GM12873 (cell line): Measurements from ENCODE around the gene ARHGAP18.

Source experiments
- TF ChIP-seq, protein P1 (sequence below): IDR thresholded peaks from 2 replicates; pipeline ENCODE4 v1.5.1; 2012; ENCODE audit warnings: low read depth, mild to moderate bottlenecking, moderate library complexity, low read length, control low read depth; ENCODE audit not compliant: insufficient read depth; ENCODE audit errors: missing control alignments

The ARHGAP18 gene

DNA sequence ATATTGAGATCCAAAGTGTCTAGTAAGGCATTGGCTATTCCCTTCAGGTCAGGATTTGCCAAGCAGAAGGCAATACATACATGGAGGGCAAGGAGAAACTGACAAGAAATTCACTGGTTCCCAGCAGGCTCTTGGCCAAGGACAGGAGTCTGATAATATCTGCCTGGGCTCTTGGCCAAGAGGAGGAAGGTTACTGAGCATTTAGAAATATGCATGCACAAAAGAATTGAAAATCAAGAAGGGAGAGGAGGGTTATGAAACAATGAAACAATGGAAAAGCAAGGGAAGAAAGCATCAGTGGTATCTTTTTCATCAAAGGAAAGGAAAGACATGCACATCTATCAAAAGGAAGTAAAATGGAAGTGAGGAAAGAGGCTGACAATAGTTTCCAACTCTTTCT is 42.4 kb downstream of the ARHGAP18 start:
- TF ChIP-seq, protein P1, sequence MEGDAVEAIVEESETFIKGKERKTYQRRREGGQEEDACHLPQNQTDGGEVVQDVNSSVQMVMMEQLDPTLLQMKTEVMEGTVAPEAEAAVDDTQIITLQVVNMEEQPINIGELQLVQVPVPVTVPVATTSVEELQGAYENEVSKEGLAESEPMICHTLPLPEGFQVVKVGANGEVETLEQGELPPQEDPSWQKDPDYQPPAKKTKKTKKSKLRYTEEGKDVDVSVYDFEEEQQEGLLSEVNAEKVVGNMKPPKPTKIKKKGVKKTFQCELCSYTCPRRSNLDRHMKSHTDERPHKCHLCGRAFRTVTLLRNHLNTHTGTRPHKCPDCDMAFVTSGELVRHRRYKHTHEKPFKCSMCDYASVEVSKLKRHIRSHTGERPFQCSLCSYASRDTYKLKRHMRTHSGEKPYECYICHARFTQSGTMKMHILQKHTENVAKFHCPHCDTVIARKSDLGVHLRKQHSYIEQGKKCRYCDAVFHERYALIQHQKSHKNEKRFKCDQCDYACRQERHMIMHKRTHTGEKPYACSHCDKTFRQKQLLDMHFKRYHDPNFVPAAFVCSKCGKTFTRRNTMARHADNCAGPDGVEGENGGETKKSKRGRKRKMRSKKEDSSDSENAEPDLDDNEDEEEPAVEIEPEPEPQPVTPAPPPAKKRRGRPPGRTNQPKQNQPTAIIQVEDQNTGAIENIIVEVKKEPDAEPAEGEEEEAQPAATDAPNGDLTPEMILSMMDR = no peak

DNA sequence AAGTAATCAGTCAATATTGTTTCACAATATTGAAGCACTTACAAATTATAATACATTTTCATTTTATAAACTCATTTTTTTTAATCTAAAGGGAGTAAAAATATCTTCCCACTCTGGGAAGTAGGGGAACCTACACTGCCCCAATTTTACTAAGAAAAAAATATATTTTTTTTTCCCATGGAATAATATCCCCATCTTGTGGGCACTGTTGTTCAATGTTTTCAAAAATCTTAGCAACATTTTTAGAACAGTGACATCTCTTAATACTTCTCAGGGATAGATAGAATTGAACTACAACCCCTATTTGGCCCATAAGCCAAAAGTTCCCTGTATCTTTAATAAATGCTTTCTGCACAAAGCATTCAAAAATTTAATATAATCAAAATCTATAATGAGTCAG is 42.9 kb downstream of the ARHGAP18 start:
- TF ChIP-seq, protein P1 = no peak

DNA sequence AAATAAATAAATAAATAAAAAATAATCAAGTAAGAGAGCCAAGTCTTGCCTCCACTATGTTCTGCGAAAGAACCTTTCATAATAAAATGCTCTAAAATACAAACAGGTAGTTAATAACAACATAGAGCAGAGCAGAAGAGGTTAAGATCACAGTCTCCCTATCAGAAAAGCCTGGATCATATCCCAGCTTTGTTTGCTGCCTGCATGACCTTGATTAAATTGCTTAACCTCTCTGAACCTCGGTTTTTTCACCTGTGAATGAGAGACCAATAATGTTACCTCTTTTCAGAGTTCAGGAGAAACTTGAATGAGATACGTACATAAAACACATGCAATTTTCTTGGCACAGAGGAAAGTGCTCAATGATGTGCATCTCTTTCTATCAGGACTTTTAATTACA is 44.4 kb downstream of the ARHGAP18 start:
- TF ChIP-seq, protein P1 = no peak

DNA sequence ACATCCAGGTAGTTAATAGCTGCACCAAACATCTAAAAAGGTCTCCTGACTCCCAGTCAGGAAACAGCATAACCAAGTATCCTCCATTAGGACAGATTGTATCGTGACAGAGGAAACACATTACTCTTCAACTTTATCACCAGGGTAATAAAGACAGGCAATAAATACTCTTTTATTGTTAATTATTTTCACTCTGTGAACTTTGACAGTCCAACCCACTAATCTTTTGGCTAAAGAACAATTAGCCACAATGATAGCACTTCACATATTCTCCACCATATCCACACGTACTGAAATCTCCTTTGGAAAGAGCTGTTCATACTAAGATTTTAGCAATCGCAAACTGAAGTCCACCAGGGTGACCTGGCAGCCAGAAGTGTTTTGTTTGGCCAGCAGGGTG is 46.4 kb downstream of the ARHGAP18 start:
- TF ChIP-seq, protein P1 = no peak

DNA sequence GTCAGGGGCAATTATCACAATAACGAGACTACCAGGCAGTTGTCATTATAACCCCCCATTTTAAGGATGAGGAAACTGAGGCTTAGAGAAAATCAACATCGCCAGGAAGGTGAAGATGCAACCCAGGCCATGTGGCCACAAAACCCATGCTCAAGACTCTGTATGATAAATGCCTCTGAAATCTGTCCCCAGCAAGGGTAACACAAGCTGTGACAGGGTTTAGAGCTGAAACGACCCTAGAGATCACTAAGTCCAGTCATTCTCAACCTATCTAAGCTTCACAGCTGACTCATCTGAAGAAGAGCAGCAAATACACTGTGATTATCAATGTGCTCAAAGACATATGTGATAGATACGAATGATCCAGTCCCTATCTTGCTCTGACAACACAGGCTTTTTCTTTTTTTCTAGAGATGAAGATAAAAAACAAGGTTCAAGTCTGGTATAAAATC is 47.0 kb downstream of the ARHGAP18 start:
- TF ChIP-seq, protein P1 = no peak

DNA sequence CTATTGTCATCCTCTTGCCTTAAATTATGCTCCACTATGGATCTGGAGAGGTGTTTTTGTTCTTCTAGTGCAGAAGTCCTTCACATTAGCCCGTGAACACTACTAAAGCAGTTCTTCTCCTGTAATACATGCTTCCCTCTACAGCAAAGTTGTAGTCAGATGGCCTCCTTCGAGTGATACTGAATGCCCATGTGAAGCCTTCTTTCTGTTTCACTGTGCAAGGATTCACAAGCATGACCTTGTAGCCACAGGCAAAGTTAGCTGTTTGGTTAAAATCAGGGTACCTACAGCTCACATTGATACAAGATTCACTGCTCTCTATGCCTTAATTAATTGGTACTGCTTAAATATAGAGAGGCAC is 47.6 kb downstream of the ARHGAP18 start:
- TF ChIP-seq, protein P1 = no peak

DNA sequence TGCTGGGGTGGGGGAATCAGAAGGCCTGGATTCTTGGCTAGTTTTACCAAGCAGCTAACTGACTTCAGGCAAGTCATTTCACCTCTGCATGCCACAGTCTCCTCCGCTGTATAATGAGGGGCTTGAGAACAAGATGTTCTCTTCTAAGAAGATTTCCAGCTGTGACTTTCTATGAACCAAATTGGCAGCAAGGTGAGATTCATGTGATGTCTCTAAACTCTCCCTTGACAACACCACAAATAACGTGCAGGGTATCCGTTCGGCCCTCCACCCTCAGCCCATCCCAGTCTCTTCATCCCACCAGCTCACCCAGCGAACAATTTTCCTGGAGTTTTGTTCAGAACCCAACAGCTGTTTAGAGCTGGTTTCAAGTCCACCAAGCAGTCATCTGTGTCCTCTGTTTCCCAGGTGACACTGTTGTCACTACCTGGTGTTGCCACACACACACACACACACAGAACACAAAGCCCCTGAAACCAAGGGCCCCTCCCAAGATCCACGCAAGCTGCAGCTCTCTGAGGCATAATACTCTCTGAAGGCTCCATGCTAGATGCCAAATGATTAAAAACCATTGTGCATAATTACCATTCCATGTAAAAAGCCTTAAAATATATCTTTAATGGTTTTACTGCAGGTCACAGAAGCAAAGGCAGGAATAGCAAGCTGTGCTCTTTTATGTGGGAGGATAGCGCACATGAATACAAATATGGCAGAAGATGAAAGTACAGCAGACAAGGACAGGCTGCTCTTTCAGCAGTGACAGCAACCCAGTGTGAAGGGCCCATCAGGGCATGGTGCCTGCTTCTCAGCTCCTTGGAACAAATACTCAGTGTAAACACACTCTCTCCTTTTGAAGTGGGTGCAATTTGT is 48.2 kb downstream of the ARHGAP18 start:
- TF ChIP-seq, protein P1 = no peak
